CMK (cell line): ENCODE data around the gene ANKRD63.

Experiments used
- DNase-seq: peaks from one replicate; pipeline ENCODE4 v3.0.0-alpha.2; 2010; ENCODE audit warnings: low read depth

The ANKRD63 gene

GRCh38 chr15:40257656-40258450 lies 25.0 kb downstream of the ANKRD63 start:
- DNase-seq: no peak

DNA sequence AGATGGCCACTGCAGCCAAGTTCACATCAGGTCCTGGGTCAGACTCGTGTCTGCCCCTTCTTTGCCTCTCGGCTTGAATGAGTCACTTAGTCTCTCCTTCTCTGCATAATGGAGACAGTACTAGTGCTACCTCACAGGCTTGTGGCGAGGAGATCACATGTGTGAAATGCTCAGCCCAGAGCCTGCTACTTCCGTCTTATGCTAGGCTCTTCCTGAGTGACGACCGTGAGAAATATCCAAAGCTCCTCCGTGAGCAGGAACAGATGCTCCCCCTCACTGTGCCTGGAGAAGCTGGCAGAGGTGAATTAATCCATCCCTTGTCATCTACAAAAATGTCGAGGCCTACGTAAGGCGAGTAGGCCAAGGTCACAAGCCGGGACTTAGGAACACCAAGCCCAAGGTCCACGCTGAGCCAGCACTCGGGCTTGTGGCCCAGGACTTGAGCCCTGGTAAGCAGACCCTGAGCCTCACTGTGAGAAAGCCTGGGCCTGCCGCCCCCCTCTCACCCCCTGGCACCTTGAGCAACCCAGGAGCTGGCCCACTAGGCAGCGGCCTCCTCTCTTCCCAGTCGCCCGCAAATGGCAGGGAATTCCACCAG lies 26.1 kb downstream of the ANKRD63 start:
- no peak for DNase-seq

DNA sequence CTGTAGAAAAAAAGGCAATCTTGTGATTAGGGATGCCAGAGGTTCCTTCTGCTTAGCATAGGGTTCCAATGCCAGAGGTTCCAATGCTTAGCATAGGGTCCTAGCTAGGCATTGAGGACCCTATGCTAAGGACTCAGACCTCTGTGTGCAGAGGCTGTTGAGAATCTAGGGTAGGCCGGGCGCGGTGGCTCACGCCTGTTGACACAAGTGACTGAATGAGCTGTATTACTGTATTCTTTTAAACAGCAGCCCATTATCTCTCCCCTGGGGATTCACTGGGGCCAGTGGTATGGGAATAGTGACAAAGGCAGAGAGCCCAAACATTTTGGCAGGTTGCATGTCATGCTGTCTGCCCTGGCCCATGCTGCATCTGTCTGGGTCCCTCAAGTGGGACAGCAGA lies 27.8 kb downstream of the ANKRD63 start:
- no peak for DNase-seq

DNA sequence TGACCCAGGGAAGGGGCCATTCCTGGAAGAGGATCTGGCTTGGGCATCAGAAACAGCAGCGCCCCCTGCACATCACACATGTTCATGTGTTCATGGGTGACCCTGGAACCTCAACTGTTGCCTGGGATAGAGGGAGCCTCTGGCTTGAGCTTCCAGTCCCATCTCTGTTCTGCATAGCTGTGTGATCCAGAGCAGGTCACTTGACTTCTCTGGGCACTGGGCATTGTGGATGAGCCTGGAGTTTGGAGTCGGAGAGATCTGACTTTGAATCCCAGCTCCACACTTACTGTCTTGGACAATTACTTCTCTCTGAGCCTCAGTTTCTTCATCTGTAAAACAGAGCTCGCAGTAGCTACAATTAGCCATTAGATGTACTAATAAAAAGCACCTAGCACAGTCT lies 28.4 kb downstream of the ANKRD63 start:
- DNase-seq: no peak

GRCh38 chr15:40253167-40253790 lies 29.6 kb downstream of the ANKRD63 start:
- no peak for DNase-seq

DNA sequence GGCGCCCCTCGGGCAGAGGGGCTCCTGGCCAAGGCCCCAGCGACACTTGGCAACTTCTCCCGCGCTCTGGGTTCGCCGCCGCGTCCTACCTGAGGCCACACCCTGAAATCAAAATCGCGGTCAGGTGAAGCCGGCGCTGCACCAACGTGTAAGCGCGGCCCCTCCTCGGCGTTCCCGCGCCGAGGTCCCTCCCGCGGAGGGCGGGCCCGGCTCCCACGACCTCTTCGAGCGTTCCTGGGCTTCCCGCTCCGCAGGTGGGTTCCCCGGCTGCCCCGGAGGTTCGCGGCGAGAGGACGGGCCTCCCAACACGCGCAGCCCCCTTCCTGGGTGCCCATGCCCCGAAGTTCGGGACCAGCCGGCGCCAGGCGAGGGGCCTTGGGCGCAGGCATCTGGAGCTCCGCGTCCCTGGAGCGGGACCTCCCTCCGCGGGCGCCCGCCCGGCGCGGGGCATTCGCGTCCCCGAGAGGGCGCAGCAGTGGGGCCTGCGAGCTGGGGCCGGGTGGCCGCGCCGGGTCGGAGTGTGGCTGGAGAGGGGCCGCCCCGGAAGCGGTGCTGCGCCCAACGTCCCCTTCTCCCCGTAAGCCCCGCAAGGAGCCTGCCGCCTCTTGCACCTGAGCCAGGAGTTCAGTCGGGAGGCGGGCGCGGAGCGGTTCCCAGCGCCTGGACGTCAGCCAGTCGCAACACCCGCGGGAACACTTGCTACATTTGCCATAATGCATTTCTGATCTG lies 30.3 kb downstream of the ANKRD63 start:
- DNase-seq: no peak

DNA sequence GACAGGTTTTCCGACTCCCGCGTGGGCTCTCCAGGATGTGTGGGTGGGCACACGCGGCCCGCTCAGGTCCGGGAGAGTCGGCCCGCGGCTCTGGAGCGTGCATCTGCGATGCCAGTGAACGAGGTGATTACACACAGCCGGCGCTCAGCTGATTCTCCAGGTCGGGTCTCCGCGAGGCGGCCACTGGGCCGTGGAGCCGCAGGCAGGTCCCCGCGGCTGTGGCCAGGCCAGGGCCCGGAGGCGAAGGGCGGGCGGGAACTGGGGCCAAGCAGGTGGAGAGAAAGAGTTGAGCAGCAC lies 30.8 kb downstream of the ANKRD63 start:
- no peak for DNase-seq

DNA sequence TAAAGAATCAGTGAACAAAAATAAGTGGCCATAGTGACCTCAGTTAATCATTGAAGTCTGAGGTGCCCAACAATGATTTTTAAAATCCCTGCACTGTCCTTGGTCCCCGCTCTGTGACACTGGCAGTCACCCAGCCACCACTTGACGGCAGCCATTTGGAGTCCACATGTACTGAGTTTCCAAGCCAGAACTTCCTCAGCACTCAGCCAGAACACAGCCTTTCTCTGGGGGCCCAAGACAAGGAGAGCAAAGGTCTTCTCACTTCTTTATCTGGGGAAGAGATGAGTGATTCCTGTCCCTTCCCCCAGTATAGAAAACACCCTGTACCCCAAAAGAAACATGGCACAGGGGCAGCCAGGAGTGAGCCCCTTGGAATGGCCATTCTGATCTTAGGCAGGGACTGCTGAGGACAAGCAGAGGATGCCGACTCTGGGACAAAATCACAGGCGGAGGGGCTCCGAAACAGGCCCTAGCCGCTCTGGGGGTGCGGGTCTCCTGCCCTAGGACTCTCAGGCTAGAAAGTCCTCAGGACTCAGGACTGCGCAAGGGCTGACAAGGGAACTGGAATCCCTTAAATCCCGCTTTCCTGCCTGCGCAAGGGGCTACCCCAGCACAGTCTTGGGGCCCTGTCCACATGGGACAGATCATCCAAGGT lies 31.3 kb downstream of the ANKRD63 start:
- no peak for DNase-seq

- DNase-seq: no peak
Observed at GRCh38 chr15:40250771-40251483, 31.9 kb downstream of the ANKRD63 start.

- DNase-seq: no peak
Observed at GRCh38 chr15:40250304-40250656, 32.6 kb downstream of the ANKRD63 start.

- no peak for DNase-seq
Observed at GRCh38 chr15:40249477-40250303, 33.2 kb downstream of the ANKRD63 start.

DNA sequence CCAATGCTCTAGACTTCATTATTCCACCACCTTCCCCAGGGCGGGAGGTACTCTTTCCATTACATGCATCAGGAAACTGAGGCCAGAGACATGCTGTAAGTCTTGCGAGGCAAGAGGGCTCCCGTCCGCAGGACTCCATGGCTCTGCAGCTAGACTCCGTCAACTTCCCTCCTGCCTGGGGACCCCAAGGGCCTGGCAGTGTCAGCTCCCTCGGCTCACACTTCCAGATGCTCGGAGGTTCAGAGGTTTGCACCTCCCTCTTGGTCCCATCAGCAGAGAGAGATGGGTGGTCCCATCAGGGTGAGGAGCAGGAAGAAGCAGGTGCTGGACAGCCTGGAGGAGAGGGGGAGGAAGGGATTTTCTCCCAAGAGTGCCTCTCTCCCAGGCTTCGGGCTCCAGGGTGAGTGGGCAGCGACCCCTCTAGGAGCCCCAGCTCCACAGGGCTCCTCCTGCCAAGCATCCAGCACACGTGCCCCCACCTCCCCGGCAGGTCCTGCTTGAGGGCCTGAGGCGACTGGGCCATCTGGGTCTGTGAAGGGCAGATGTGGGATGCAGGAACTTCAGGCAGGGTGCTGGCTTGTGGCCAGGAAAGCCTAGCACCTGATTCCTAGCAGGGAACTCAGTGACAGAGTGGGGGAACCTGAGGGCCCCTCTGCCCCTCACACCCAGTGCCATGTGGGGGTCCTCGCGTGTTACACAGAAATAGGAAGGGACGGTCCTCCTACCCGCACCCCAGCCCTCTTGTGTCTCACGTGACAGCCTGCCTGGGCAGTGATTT lies 34.7 kb downstream of the ANKRD63 start:
- DNase-seq: no peak

GRCh38 chr15:40247406-40247971 lies 35.4 kb downstream of the ANKRD63 start:
- no peak for DNase-seq

DNA sequence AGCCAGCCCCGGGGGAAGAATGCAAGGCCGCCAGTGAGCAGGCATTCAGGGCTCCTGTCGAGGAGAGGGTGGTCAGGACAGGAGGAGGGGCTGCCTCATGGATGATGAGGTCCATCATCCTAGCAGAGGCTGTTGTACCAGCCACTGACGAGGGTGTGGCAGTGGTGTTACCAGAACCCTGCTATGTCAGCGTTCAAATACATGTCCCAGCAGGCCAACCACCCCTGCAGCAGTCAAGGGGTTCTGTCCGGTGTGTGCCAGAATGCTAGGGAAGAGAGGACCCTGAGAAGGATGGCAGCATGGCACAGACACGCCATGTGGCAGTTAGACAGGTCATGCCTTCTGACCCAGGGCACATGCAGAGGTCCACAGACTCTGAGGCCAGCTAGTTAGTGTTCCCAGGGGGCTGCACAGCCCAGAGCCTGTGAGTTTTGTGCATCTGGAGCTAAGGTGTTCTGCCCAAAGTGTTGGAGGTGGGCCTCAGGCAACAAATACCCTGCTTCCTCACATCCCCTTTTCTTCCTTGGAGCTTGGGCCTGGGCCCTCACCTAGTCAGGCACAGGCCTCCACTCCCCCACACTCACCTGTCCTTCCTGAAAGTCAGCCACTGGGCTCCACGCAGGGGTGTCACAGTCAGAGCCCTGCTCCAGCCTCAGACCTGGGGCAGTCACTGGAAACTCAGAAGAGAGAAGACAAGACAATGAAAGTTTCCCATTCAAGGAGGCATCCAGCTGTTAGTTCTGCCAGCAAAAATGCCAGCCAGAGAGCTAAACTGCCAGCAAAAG lies 36.2 kb downstream of the ANKRD63 start:
- DNase-seq: no peak

DNA sequence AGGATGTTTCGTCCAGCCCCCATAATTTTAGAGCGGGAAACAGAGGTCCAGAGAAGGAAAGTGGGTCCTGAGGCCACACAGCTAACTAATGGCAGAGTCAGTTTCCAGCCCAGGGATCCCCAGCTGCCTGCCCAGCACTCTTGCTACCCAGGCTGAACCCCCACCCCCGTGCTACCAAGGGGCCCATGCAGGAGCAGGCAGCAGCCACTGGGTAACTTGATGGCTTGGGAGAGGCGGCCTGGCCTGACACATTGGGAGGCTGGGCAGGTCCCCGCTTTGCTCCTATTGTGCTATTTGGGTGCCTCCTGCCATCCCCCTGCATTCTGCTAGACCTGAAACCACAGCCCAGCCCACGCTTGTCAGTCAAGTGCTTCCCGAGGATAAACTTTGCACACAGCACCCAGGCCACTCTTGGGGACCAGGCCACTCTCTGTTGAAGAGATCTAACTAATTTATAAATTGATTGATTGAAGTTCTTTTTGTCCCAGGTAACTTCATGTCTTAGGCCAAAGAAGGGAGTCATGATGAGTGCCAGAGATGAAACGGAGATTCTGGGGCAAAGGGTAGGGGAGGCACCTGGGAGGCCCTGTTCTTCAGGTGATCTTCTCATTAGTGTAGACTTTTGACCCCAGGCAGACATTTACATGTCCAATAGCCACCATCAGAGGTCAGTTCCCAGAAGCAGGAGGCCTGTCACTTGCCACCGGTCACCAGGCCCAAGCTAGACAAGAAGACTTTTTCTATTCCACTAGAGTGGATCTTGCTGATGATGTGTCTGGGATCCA lies 37.0 kb downstream of the ANKRD63 start:
- DNase-seq: no peak

DNA sequence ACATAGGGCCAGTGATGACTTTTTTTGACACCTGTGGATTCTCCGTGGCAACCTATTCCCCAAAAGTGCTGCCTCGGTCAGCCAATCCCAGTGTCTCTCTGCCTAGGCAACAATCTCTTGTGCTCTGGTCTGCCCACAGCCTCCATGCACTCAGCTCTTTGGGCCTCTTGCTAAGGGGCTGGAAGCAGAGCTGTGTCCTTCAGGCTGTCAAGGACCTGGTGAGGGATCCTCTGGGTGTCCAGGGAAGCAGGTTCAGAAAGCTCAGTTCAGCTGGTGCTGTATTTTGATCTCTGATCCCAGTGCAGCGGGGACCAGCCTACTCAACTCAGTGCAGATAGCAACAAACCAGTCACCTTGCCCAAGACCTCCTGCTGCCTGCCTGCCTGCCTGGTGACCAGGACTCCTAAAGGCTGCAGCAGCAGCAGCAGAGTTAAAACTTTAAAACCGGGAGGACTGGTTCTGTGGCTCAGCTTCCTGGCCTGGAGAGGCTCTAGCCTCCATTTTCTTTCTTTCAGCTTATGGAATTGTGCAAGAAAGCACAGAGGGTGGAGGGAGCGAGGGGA lies 37.8 kb downstream of the ANKRD63 start:
- no peak for DNase-seq

DNA sequence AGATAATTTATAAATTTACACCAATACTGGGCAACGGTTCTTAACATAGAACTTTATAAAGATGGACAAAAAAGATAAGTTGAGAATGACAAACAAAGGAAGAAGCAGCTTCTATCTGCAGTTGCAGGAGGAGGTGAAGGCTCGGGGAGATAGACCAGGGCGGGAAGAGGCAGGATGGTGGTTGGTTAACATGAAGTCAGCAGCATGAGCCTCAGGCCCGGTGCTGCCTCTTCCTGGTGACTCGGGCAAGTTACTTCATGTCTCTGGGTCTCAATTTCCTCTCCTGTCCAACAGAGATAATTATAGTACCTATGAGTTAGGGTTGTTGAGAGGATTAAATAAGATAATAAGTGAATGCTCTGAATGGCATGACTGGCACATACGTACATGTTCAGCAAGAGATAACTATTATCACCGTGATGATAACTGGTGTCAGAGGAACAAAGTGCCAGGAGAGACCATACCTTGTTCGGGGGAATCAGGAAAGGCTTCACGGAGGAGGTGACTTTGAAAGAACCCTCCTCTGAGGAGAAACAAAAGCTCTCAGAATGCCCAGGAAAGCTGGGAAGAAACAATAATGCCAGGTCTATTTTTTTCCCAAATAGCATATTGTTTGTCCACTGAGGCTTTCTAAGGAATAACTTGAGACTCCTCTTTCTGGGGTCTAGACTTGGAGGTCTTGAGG lies 39.6 kb downstream of the ANKRD63 start:
- no peak for DNase-seq
